GM21737 (cell line): Measurements from ENCODE around the gene TIMP4.

Source experiments
- ATAC-seq: cut with Tn5 transposase; IDR thresholded peaks from one replicate; pipeline ENCODE4 v1.9.1; 2021; ENCODE audit warnings: mild to moderate bottlenecking, moderate library complexity; ENCODE audit not compliant: unreplicated experiment

Gene TIMP4

DNA sequence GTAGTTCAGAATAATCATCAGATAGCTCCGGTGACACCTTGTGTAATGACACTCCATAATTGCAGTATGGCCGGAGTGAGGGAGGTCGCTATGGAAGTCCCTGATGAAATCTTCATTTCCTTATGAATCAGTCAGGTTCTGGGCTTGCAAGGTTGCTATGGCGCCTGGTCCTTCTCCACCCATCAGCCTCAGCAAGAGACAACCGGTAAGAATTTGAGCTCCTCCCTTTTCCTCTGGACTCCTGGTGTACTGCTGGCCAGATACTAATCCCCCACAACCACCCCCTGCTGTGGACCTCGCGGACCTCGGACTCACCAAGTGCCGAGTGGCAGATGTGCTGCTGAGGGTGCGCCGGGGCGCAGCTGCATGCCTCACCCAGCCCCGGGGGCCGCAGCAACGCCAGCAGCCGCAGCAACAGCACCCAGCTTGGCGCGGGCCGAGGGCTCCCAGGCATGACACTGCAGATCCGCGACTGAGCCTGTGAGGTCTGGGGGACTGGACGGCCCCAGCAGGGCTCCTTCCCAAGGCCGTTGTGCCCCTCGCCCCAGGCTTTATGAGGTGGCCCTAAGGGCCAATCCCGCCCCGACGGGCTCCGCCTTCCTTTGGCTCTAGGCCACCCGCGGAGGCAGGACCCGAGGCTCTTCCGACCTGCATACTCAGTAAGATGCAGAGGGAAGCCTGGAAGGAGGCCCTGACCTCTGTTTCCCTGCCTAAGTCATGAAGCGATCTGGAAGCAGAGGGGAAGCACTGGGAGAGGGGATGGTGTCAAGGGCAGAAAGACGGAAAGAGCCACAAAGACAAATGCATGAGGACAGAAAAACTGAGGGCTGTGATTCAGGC is at the start of gene TIMP4:
TSS of gene TIMP4 (minus strand) at position 526 of the 840 bp plus-strand sequence. CDS start at position 454, 72 bp downstream.
- no peak for ATAC-seq

DNA sequence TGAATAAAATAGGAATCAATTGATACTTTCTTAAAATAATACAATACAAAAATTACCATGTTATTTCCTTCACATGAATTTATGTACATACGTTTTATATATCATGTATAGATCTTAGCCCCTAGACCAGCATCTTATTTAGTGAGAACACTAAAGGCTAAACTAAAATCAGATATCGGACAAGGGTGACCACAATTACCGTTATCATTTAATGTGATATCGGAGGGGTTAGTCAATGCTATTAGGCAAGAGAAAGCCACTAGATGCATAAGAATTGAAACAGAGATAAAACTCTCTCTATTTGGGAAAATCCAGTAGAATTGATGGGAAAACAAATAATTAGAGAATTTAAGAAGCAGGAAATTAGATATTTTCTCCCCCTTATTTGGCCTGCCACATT is 46.5 kb upstream of the TIMP4 start:
- no peak for ATAC-seq

DNA sequence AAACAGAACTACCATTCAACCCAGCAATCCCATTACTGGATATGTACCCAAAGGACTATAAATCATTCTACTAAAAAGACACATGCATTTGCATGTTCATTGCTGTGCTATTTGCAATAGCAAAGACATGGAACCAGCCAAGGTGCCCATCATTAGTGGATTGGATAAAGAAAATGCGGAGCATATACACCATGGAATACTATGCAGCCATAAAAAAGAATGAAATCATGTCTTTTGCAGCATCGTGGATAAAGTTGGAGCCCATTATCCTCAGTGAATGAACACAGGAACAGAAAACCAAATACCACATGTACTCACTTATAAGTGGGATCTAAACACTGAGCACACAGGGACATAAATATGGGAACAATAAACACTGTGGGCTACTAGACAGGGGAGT is 43.1 kb upstream of the TIMP4 start:
- no peak for ATAC-seq

DNA sequence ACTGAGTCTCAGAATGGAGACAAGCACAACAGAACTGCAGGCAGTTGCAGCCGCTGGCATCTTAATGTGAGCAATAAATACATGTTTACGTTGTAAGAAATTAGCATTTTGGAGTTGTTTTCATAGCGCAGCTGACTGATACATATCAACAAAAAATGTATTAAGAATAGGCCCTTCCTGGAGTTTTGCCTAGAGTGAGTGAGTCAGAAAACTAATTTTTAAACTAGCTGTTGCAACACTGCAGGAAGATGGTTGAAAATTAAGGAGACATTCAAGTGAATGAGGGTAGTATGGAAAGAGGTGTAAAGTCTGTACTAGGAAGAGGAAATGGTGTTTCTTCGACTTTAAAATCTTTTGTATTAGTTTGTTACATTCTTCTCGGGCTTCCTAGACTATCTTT is 39.6 kb upstream of the TIMP4 start:
- no peak for ATAC-seq

DNA sequence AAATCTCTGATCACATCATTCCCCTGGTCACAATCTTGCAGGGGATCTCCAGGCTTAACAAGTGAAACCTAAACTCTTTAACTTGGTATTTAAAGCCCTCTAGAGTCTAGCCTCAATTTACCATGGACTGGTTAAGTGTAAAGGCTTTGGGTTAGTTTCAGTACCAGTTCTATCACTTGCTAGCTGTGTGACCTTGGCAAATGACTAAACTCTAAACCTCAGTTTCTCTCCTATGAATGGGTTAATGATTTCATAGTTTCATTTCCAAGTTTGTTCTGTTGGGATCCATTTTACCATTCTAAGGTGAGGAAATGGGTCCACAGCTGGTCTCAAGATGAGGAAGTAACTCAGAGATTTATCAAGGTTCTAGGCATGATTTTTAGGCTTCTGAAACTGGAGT is 38.8 kb upstream of the TIMP4 start:
- ATAC-seq, result no peak

DNA sequence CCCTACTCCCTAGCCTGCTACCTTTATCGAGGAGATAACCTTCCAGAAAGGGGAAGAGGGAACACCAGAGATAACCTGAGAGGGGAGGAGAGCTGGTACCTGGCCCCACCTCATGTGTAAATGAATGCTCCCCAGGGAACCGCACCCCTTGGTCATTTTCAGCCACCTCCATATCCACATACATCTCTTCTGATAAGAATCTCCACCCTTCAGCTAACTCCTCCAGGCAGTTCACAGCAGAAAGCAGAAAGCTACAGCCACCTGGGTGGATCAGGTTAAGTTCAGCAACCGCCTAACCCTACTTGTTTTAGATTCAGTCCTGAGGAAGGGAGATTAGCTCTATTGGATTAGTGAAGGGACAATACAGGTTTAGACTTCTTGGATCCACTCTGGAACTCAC is 38.0 kb upstream of the TIMP4 start:
- ATAC-seq, result no peak

DNA sequence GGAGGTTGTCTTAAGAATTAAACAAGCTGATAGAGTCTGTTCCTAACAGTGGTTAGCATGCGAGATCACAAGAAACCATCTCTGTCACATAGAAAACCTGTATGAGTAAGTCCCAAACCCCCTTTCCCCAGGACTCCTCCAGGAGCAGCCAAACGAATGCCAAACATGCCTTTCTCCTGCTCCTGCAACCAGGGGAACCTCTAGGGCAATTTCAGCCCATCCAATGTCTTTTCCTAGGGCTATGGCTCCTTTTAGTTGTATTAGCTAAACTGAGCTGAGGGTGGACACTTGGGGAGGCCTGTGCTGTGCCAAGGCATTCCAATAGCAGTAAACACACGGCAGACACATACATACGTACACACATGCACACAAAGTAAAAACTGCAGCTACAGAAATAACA is 36.5 kb upstream of the TIMP4 start:
- ATAC-seq, result no peak

DNA sequence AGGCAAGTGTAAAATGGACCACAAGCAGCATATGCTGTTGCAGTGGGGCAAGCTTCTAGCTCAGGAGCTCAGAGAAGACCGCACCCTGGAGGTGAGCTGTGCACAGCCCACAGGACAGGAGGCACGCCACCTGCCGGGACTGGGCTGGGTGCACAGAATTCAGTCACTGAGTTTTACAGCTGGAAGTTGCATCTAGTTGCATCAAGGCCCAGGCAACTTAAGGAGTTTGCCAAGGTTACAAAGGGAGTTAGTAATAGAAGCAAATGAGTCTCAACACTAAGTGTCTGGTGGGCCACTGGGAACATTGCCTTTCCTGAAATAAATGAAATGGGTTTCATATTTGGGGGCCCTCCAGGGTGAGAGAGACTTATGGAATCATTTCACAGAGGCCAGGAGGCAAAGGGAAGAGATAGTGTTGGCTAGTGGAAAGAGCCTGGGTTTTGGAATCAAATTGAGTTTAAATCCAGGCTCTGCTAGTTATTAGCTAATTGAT is 36.0 kb upstream of the TIMP4 start:
- peak; percentile 53 for ATAC-seq

DNA sequence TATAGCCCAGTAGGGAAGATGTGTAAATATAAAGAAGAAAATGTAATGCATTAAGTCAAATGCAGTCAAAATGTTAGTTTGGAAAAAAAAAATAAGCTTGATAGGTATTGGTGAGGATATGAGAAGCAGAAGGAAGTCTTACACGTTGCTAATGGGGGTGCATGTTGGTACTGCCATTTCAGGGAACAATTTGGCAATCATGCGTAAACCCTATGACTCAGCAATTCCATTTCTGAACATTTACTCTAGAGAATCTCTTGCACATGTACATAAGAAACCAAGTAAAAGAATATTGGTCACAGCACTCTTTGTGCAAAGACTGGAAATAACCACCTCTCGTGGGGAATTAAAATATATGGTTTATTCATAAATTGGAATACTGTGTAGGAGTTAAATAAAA is 35.5 kb upstream of the TIMP4 start:
- ATAC-seq, result peak; percentile 28

DNA sequence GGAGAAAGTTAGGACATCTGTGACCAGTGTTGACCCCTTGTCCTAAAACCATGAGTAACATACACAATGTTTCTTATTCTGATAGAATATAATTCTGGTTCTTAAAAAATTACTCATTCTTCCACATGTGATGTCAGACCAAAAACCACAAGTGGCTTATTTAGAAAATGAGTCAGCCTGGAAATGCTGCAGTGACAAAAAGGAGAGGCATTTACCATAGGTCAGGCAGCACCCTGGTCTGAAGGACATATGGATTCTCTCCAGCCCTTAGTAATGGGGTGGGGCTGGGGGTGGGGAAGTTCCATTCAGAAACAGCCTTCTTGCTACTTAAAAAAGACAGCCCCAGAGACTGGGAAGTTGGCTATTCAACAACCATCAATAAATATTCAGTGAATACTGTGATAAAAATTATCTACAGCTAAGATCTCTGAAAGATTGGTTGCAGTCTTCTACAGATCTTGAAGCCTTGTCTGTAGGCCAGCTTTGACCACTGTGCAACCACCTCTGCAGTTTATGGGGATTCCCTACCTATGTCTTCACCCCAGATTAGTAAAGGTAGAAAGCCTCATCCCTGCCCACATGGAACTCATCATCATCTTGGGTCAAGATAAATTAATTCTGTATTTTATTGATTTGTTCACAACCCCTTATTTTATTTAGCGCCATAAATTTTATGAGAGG is 34.9 kb upstream of the TIMP4 start:
- peak; percentile 50 for ATAC-seq

DNA sequence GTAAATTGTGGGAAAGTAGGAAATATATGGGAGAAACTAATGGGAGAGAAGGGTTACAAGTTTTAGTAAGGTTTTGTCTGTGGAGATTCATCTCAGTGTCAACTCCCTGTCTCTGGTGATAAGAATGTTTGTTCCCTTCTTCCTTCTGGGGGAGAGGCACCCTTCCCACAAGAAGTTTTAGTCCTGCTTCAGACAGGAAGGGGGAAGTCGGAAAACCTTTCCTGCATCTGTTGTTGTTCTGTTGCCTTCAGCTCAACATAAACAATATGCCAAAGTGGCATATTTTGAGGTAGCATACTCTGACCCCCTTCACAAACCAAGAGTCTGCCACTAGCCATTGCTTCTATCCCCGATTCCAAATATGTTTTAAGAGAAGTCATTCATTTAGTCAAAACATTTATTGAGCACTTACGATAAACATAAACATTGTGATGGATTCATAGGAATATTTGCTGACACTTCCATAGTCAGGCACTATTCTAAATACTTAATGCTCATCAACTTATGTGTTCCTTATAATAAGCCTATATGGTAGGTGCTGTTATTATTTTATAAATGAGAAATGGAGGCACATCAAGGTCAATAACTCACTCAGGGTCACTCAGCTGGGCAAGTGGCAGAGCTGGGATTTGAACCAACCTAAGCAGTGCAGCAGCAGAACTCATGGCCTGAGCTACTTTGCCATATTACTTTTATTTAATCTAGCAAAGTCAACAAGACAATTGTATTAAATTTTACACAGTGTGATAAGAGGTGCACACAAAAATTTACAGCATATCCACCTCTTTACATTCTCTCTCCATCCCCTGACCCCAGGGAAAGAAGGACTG is 34.2 kb upstream of the TIMP4 start:
- ATAC-seq, result no peak

DNA sequence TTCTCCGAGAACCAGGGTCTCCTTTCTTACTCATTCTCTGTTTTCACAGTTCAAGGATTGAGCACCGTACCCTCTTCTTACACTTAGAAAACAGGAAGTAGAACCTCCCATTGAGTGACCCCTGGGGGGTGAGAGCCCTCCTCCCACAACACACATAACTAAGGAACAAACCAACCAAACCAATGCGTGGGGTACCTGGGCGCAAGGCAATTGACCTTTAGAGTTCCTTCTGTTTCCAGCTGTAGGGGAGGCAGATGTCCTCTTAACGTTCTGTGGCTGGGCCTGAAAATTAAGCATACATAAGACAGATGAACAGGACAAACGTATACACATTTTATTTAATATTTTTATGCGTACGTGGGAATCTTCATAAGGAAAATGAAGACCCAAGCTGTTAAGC is 33.5 kb upstream of the TIMP4 start:
- no peak for ATAC-seq

DNA sequence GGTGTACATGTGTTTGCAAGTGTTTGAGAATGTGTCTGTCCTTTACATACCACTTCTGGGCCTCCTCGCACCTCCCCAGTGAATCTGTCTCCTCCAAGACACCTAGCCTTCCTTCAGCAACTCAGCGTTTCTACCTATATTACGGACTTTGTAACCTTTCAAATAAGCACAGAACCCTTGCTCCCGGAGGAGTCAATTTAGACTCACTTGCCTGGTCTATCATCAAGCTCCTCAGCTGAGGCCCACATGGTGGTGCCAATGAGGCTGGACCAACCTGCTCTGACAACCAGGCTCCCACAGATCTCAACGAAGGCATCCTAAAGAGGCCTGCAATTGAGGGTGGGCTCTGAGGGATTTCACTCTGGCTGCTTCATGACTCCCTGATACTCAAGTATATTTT is 32.8 kb upstream of the TIMP4 start:
- no peak for ATAC-seq

DNA sequence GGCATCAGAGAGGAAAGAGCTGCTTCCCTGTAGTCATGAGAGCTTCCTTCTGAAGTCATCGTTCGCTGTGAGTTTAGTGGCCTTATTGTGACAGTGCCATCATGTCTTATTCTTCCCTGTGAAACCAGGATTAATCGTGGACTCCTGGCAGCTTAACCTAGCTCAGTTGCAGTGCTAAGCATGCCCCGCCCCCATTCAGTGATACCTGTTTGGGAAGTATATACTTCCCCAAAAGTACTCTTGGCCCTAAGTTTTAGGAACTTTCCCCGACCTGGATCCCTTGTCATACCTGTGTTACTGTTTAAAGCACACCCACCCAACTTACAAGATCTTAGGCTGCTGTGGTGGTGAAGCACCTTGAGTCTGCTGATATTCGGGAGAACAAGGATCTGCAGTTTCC is 32.1 kb upstream of the TIMP4 start:
- ATAC-seq, result no peak

DNA sequence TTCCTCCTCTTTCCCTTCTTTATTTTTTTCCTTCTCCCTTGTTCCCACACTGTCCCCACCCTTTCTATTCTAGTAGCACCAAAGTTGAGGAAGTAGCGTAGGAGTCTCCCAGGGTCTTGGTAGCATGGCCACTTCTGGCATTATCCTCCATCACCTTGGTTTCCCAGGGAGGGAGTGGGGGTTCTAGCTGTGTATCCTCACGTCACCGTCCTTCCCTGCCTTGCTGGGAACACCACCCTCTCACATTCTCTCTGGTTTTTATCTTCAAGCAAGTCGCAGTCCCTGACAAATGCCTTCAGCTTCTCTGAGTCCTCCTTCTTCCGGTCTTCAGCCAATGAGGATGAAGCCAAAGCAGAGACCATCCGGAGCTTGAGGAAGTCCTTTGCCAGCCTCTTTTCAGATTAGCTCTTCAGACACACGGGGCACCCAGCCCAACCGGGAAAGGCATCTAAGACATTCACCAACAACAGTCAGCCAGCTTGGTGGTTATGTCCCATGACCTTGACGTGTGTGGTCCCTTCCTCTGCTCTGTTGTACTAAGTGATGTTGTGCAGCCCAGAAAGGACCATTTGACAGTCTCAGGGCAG is 31.6 kb upstream of the TIMP4 start:
- ATAC-seq, result no peak

DNA sequence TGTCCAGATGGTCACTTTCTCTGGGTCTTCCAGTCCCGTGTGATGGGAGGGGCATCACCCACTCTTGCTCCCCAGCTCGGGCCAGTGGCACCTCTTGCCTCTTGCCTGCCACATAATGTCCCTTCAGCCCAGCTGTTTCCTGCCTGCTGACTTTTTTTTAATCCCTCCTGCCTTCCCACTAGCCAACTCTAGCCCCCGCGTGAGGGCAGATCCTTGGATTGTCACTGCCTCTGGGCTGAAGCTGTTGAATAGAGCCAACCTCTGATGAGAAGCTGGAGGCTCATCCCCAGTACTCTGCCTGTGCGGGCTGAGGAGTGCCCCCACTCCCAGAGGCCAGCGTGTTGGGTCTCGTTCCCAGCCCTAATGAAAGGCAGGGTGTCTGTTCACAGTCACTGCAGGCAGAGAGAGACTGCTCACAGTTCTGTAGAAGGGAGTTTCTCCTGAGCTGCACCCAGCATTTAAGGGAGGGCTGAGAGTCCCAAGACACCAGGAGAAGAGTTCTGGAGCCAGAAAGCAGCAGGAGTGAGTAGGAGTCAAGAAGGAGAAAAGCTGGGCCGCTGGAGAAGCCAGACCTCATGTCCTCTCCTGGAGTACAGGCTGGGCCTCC is 30.1 kb upstream of the TIMP4 start:
- no peak for ATAC-seq

DNA sequence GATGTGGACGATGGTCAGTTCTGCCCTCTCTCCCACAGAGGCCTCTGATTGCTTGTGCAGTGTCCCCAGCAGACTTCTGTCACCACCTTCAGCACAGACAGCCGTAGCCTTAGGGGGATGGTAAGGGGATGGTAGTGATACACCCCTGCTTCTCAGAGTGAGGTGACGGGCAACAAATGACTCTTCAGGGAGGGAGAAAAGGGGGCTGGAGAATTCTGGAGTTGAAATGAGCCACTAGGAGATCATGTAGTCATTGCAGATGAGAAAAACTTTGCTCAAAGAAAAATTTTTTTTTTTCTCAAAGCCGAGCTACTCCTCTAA is 29.6 kb upstream of the TIMP4 start:
- ATAC-seq, result no peak

DNA sequence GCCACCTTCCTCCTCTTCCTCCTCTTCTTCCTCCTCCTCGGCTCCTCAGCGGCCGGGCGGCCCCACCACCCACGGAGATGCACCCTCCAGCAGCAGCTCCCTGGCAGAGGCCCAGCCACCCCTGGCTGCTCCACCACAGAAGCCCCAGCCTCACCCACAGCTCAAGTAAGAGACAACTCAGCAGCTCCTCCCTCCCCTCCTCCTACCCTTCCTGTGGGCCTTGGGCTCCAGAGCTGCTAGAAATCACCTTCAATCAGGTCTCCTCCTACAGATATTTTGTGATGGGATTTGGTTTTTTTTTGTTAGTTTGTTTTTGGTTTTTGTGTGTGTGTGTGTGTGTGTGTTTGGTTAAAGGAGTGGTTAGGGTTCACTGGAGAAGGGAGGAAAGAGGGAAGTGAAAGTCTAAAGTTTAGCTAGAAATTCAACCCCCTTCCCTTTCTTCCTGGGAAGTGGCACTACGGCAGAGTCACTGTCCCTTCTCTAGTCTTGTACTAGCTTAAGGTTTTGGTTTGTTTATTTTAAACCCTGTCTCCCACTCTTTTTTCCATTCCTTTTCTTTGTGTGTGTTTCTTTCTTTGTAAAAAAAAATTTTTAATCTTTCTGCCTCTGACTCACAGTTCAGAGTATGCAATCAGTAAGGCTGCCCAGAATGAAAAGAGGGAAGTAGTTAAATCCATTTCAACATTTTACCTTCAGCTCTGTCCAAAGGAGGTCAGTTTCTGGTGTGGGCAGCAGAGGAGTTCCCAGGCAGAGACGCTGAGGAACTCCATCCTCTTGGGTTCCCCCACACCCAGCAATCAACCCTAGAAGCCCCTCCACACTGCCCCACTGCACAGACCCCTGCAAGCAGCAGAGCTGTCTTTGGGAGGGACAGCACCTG is 29.0 kb upstream of the TIMP4 start:
- peak; percentile 57 for ATAC-seq

DNA sequence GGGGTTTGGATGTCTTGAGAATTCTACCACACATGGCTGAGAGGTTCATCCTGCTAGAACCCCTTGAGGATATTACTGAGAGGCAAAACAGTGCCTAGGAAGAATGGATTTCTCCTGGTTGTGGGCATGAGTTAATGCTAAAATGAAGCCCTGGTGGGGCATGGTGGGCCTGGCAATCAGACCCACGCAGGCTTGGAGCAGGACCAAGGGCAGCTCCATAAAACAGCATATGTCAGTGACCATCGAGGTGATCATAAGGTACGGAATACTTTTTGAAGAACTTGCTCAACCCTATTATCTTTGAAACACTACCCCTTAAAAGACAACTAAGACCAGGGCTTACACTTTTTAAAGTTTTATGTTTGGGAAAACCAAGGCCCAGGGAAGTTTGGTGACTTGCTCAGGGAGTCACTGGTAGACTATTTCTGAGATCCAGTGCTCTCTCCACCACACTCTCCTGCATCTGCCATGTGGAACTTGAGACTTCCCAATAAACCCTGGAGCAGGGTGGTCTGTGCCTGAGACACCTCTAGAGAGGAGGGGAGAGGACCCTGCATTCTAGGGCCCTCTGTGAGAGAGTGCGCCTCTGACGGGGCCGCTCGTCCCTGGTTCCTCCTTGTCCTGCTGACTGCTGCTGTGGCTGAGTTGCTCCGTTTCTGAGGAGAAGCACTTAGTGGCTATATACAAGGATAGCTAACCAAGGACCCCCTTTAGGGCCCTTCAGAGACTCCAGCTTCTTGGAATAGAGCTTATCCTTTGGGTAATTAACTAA is 28.0 kb upstream of the TIMP4 start:
- no peak for ATAC-seq
